Measurements from ENCODE around the gene TMEM39A.

DNA sequence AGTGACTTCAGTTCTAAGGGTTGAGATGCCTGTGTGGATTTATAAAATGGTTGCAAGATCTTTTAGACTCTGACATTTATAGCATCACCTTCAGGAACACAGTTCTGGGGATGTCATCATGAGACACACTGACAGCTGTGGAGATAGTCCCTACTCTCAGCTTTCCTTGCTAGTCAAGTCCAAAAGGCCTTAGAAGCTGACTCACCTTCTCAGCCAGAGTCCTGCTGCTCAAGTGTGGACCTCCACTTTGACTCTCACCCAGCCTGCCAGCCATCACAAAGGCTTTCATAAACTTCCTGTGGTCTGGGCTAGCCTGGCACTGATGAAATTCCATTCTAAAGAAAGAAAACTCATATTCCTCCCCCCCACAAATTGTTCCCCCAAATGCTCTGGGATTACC, 44.8 kb downstream of the TMEM39A start:
- no peak for TF ChIP-seq CTCF (conservative IDR thresholded peaks at IDR 0.05; ENCODE audit: low read depth, low read length)
- no peak for TF ChIP-seq POLR2A (IDR thresholded peaks at IDR 0.05; ENCODE audit: low read depth, low read length)
- TF ChIP-seq ELK1 (IDR thresholded peaks at IDR 0.05; ENCODE audit: borderline replicate concordance, low read depth, low read length): no peak
- TF ChIP-seq RAD21 (IDR thresholded peaks at IDR 0.05; ENCODE audit: low read length): no peak
- TF ChIP-seq MXI1 (IDR thresholded peaks at IDR 0.05; ENCODE audit: borderline replicate concordance, low read depth, low read length): no peak

Data from IMR-90 (cell line).